HCT116 (cell line): ENCODE measurements around the gene ANKRD63.

ENCODE experiments used
- ATF3 ChIP-seq: IDR thresholded peaks from 2 replicates; pipeline ENCODE4 v1.6.1; 2012
- CBX3 ChIP-seq: IDR thresholded peaks from 2 replicates; pipeline ENCODE4 v1.6.1; 2012; ENCODE audit warnings: low read depth
- CTCF ChIP-seq, 3 experiments: fragments of 200-600 bp in 1 of 3; sonication (generic) in 1 of 3; IDR thresholded peaks in 2 of 3; conservative IDR thresholded peaks in 1 of 3; 2 replicates each; pipeline ENCODE4 v1.5.1; 2012 to 2017; ENCODE audit warnings: low read depth in 2 of 3, low read length in 2 of 3, antibody characterized with exemption in 1 of 3, borderline replicate concordance in 1 of 3, control low read depth in 1 of 3, mild to moderate bottlenecking in 1 of 3, mixed read lengths in 1 of 3, mixed run types in 1 of 3, moderate library complexity in 1 of 3; ENCODE audit not compliant: insufficient read depth in 1 of 3
- EZH2 ChIP-seq: fragments of 200-600 bp; sonication (generic); IDR thresholded peaks from 2 replicates; pipeline ENCODE4 v1.6.1; 2017; ENCODE audit warnings: antibody characterized with exemption, mixed run types
- EZH2phosphoT487 ChIP-seq: fragments of 200-600 bp; IDR thresholded peaks from 2 replicates; pipeline ENCODE4 v1.6.1; 2018; ENCODE audit warnings: antibody characterized with exemption, borderline replicate concordance
- MAX ChIP-seq: IDR thresholded peaks from 2 replicates; pipeline ENCODE4 v1.6.1; 2012
- POLR2A ChIP-seq: IDR thresholded peaks from 2 replicates; pipeline ENCODE4 v1.7.0; 2011; ENCODE audit warnings: borderline replicate concordance; ENCODE audit not compliant: insufficient read depth, insufficient read length; ENCODE audit errors: extremely low read depth
- REST ChIP-seq: IDR thresholded peaks from 2 replicates; pipeline ENCODE4 v1.6.1; 2012; ENCODE audit warnings: low read depth
- ZBTB33 ChIP-seq: IDR thresholded peaks from 2 replicates; pipeline ENCODE4 v1.6.1; 2011; ENCODE audit warnings: mild to moderate bottlenecking, low read length, moderate library complexity; ENCODE audit not compliant: insufficient replicate concordance; ENCODE audit errors: extremely low read depth

GRCh38 chr15:40290918-40291574, 8.2 kb upstream of the ANKRD63 start:
- TF ChIP-seq EZH2 (no peak), CTCF (IDR thresholded peaks at IDR 0.05 in 2 of 3, conservative IDR thresholded peaks at IDR 0.05 in 1 of 3; ENCODE audit: borderline replicate concordance in 1 of 3, insufficient read depth in 1 of 3, low read depth in 2 of 3, low read length in 2 of 3) (no peak), POLR2A (peak; percentile 39), CBX3 (no peak), ATF3 (no peak), ZBTB33 (no peak), MAX (peak; percentile 90), REST (no peak), EZH2phosphoT487 (no peak)
